GM18520 (cell line): ENCODE data around the gene DIP2B.

Source experiments
- ATAC-seq: cut with Tn5 transposase; IDR thresholded peaks from one replicate; pipeline ENCODE4 v1.9.1; 2021; ENCODE audit not compliant: unreplicated experiment

DIP2B gene

DNA sequence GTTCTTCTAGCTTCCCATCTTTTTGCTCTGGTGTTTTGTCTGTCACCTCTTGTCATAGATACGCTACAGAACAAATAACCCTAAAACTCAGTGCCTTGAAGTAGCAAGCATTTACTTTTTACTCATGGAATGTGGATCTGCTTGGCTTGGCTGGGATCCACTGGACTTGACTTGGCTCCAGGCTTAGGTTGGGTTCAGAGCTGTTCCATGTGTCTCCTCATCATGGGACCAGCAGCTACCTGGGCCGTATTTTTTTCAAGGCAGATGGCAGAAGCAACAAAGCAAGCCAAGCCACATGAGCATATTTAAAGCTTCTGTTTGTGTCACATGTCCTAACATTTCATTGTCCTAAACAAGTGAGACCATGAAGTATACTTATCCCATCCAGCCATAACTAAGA lies 210.4 kb downstream of the DIP2B start:
- no peak for ATAC-seq

GRCh38 chr12:50718760-50719159 lies 214.0 kb downstream of the DIP2B start:
- ATAC-seq = no peak

DNA sequence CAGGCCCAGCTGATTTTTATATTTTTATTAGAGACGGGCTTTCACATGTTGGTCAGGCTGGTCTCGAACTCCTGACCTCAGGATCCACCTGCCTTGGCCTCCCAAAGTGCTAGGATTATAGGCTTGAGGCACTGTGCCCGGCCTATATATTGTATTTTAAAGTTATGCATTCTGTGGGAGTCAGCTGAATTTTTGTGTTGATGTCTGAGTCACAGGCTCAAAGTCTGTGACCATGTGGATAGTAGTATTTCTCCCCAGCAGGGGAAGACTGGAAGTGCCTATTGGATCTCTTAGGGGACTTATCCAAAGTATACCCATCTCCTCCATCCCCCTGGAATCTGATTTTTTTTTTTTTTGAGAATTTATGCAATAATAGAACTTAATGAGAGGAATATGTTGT lies 215.3 kb downstream of the DIP2B start:
- ATAC-seq = no peak

DNA sequence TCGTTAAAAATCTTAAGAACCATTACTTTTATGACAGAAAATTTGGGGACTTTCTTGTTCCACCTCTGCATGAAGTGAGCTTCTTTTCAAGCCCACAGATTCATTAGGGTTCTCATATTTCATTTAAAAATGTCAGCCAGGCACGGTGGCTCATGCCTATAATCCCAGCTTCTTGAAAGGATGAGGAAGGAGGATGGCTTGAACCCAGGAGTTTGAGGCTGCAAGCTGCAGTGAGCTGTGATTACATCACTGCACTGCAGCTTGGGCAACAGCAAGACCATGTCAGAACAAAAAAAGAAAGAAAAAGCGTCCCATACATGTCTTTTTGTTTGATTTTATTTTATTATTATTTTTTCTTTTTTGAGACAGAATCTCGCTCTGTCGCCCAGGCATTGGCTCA lies 215.7 kb downstream of the DIP2B start:
- no peak for ATAC-seq

DNA sequence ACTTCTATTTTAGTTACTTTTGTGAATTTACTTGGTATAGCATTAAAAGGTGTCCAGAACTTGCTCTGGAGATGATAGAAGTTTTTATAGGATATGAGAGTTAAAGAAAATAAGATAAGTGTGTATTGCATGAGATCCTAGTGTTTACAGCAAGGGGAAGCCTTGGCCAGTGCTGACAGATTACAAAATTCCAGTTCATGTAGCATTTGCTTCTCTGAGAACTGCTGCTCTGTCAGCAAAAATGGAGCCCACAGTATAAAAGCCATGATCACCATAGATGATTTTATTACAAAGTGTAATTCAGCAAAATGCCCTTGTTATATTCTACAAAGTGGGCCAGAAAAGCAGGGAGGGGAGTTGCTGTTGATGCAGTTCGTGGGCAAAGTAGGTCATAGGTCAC lies 219.1 kb downstream of the DIP2B start:
- ATAC-seq = no peak

GRCh38 chr12:50725011-50725942 lies 220.5 kb downstream of the DIP2B start:
- no peak for ATAC-seq

DNA sequence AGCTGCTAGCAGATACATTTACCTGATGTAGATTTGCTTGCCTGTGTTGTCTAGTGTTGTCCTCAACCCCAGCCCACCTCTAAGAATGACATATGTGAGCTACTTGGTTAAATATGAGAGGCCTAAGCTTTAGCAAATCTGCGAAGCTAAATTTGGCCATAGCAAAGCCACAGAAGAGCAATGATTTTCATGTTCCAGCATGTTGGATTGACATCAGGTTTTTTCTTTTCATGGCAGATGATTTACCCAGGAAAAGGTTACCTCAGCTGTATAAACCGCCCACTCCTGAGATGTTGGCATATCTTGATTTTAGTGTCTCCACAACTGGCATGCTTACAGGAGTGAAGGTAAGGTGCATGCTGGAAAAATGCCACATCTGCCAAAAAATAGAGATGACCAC lies 222.7 kb downstream of the DIP2B start:
- ATAC-seq = no peak

DNA sequence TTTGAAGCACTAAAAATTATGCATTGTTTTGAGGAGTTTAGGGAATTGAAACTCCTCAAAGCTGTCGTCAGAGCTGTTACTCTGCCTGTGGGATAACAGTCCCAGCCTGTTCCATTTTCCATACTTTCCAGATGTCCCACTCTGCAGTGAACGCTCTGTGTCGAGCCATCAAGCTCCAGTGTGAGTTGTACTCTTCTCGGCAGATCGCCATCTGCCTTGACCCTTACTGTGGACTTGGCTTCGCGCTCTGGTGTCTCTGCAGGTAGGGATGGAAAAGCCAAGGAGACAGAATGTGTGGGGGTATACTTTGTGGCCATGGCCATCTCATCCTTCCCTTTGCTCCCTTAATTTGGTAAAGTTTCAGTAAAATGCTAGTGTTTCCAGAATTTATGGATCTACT lies 223.6 kb downstream of the DIP2B start:
- no peak for ATAC-seq

- no peak for ATAC-seq
Observed at GRCh38 chr12:50728841-50729240, 224.1 kb downstream of the DIP2B start.

DNA sequence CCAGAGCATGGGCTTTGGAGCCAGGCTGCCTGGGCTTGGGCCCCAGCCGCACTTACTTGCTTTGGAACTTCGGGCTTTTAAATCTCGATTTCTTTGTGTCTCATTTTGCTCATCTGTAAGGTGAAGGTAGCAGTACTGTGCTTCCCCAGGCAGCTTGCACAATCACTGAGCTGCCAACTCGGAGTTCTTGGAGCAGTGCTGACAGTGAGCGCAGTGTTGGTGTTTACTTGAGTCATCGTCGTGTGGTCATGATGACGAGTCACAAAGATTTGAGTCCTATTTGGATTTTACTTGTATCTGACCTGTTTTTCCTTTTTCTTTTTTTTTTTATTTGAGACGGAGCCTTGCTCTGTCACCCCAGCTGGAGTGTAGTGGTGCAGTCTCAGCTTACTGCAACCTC lies 227.8 kb downstream of the DIP2B start:
- ATAC-seq = no peak

- no peak for ATAC-seq
Observed at GRCh38 chr12:50733706-50734105, 228.9 kb downstream of the DIP2B start.

GRCh38 chr12:50734409-50735263 lies 229.9 kb downstream of the DIP2B start:
- ATAC-seq = no peak

GRCh38 chr12:50739611-50740010 lies 234.8 kb downstream of the DIP2B start:
- ATAC-seq = no peak

DNA sequence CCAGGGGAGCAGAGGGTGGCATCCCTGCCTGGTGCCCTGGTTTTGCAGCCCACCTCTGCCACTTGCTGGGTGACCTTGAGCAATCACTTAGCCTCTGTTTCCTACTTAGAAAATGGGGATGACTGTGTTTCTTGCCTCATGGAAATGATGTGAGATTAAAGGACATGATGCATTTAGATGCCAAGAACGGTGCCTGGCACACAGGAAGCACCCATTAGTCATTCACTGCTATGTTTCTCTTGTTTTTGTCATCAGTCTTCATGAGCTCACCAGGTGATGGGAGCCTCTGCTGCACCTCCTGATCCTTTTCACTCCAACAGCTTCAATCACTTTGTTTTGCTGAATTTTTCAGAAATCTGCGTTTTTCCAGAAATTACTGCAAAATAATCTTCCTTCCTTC lies 235.5 kb downstream of the DIP2B start:
- no peak for ATAC-seq

GRCh38 chr12:50742776-50743175 lies 238.0 kb downstream of the DIP2B start:
- ATAC-seq = no peak

- ATAC-seq = no peak
Observed at GRCh38 chr12:50745861-50746260, 241.1 kb downstream of the DIP2B start.

GRCh38 chr12:50746431-50746830 lies 241.6 kb downstream of the DIP2B start:
- no peak for ATAC-seq

DNA sequence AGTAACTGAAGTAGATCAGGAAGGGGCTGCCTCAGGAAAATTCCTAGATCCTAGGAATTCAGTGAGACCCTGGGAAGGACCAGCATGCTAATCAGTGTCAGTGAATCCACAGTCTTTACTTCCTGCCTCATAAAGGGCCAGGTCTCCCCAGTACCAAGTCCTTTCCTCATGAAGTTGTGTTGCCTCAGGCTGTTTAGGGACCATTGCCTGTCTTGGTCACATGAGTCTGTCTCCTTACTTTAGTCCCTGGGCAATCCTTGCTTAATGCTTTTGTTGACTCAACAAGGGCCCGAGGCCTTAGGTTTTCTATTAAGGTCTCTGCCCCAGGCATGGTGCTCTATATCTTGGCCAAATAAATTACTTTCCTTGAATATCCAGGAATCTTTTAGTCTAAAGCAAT lies 243.0 kb downstream of the DIP2B start:
- no peak for ATAC-seq

GRCh38 chr12:50749459-50749882 lies 244.7 kb downstream of the DIP2B start:
- no peak for ATAC-seq

- ATAC-seq = no peak
Observed at GRCh38 chr12:50750366-50750765, 245.6 kb downstream of the DIP2B start.

DNA sequence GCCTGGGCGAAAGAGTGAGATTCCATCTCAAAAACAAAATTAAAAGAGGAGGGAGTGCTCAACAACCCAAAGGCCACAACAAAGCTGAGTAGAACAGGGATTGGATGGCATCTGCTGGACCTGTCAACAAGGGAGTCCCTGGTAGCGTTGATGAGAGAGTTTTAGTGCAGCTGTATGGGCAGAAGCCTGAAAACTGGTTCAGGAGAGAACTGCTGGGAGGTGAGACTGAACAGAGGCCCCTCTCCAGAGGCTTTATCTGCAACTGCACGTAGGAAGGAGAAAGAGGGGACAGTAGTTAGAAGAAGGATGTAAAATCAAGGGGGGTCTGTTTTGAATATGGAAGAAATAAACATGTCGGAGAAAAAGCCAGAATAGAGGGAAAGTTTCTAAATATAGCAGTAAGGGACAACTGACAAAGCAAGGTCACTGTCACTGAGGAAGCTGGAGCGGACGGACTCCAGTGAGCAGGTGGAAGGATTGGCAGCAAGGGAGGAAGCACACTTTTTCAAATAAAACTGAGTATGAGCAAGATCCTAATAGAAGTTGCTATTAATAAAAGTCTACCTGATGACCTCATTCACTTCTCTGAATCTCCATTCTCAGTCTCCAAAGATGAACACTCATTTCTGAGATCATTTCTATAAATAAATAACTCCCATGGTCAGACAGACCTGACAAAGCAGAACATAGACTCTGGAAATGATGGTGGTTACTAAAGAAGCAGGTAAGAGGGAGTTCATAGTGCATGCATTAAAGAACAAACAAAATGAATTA lies 247.3 kb downstream of the DIP2B start:
- no peak for ATAC-seq
